HCT116 (cell line): ENCODE measurements around the gene TPD52L1.
A peak's percentile ranks its signal among the peaks of the same experiment; 100 is the strongest.

Experiments
- CTCF ChIP-seq, 3 experiments: fragments of 200-600 bp in 1 of 3; sonication (generic) in 1 of 3; IDR thresholded peaks in 2 of 3; conservative IDR thresholded peaks in 1 of 3; 2 replicates each; pipeline ENCODE4 v1.5.1; 2012 to 2017; ENCODE audit warnings: low read depth in 2 of 3, low read length in 2 of 3, antibody characterized with exemption in 1 of 3, borderline replicate concordance in 1 of 3, control low read depth in 1 of 3, mild to moderate bottlenecking in 1 of 3, mixed read lengths in 1 of 3, mixed run types in 1 of 3, moderate library complexity in 1 of 3; ENCODE audit not compliant: insufficient read depth in 1 of 3
- EZH2phosphoT487 ChIP-seq: fragments of 200-600 bp; IDR thresholded peaks from 2 replicates; pipeline ENCODE4 v1.6.1; 2018; ENCODE audit warnings: antibody characterized with exemption, borderline replicate concordance
- MAX ChIP-seq: IDR thresholded peaks from 2 replicates; pipeline ENCODE4 v1.6.1; 2012
- POLR2A ChIP-seq: IDR thresholded peaks from 2 replicates; pipeline ENCODE4 v1.7.0; 2011; ENCODE audit warnings: borderline replicate concordance; ENCODE audit not compliant: insufficient read depth, insufficient read length; ENCODE audit errors: extremely low read depth
- REST ChIP-seq: IDR thresholded peaks from 2 replicates; pipeline ENCODE4 v1.6.1; 2012; ENCODE audit warnings: low read depth
- YY1 ChIP-seq: IDR thresholded peaks from 2 replicates; pipeline ENCODE4 v1.6.1; 2011; ENCODE audit warnings: low read length, low read depth, moderate library complexity, mild to moderate bottlenecking; ENCODE audit not compliant: insufficient replicate concordance; ENCODE audit errors: extremely low read depth
- ZFX ChIP-seq: fragments of 450-650 bp; IDR thresholded peaks from 2 replicates; pipeline ENCODE4 v1.6.1; 2017

DNA sequence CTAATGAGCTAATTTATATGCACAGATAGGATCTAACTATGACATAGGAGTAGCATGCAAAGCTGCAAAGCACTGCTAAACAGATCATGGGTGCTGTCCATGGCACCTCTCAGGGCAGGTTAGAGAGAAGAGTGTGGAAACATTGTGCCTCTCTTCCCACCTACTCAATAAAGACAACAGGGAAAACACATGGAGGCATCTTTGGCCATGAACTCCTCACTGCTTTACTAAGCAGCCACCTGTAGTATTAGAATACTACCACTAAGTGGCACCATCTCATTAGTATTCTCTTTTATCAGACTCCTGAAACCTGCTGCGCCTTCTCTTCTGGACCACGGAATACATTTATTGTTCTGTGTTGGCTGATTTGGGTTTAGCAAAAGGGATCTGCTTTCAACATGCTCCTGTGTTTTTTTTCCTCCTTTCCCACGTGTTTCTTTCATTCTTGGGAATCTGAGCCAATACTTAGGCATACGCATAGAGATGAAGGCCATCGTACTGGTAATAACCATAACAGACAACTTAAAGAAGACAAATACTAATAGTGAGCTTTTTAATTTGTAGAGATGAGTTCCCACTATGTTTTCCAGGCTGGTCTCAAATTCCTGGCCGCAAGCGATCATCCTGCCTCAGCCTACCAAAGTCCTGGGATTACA, 157.5 kb downstream of the TPD52L1 start:
- TF ChIP-seq CTCF (IDR thresholded peaks at IDR 0.05 in 2 of 3, conservative IDR thresholded peaks at IDR 0.05 in 1 of 3; ENCODE audit: borderline replicate concordance in 1 of 3, insufficient read depth in 1 of 3, low read depth in 2 of 3, low read length in 2 of 3) (peak; percentile 59 to 78 (median 74)), EZH2phosphoT487 (no peak), REST (no peak), ZFX (no peak), MAX (no peak), POLR2A (no peak), YY1 (no peak)
